Measurements from ENCODE around the gene XPO4. TPM values are rescaled to one million over a fixed set of nuclear protein-coding genes. Genes with fewer than 3 reads are reported as not detected.

Gene XPO4
- total RNA-seq, 1 experiment from 2014 or later, result 16.2 TPM

- Histone ChIP-seq H3K9me3 (ENCODE audit: control insufficient read depth, insufficient read depth, low read depth, low read length) (no peaks in the 10 kb centered on the region), H3K36me3 (ENCODE audit: control insufficient read depth, insufficient read depth, low read length) (peaks cover 10% of the 10 kb centered on the region)
- intact Hi-C loops (cut with micrococcal nuclease; ENCODE audit: unreplicated experiment), result no loop called here
These were observed 104.5 kb downstream of the XPO4 start for GRCh38 chr13:20798027-20798426.

GRCh38 chr13:20796791-20797508 is 105.6 kb downstream of the XPO4 start:
- no peak for DNase-seq (ENCODE audit: low read depth, low spot score)
- Histone ChIP-seq H3K4me3 (ENCODE audit: low read depth in 2 of 2, low read length in 2 of 2) (no peak overlapping the region), H3K27ac (ENCODE audit: low read length) (no peak overlapping the region), H3K4me1 (ENCODE audit: control insufficient read depth, insufficient read depth, low read length) (no peaks in the 10 kb centered on the region), H3K36me3 (ENCODE audit: control insufficient read depth, insufficient read depth, low read length) (peaks cover 10% of the 10 kb centered on the region), H3K27me3 (ENCODE audit: control insufficient read depth, insufficient read depth, low read length) (no peaks in the 10 kb centered on the region), H3K9me3 (ENCODE audit: control insufficient read depth, insufficient read depth, low read depth, low read length) (no peaks in the 10 kb centered on the region)
- TF ChIP-seq TCF7L2 (IDR thresholded peaks at IDR 0.05; ENCODE audit: low read depth, low read length) (no peak), POLR2AphosphoS5 (IDR thresholded peaks at IDR 0.05; ENCODE audit: low read depth, low read length) (no peak), SIN3A (IDR thresholded peaks at IDR 0.05; ENCODE audit: borderline replicate concordance, insufficient read depth, low read depth, low read length) (no peak), REST (IDR thresholded peaks at IDR 0.05; ENCODE audit: insufficient read depth in 1 of 2, low read depth in 2 of 2, low read length in 1 of 2) (no peak), CTCF (IDR thresholded peaks at IDR 0.05) (no peak)
- no TSS peak for BruUV-seq (replicated peaks)
- ChIA-PET CTCF (no interaction called here), POLR2A (no interaction called here)
- ATAC-seq, result no peak
- in situ Hi-C loops (cut with HindIII; ENCODE audit: low pct_unique_long_range_greater_than_20kb, low sequenced_read_pairs), result no loop called here
- intact Hi-C loops (cut with micrococcal nuclease; ENCODE audit: unreplicated experiment), result no loop called here

More at GRCh38 chr13:20798027-20798426, 104.5 kb downstream of the XPO4 start:
- Histone ChIP-seq H3K27ac (ENCODE audit: low read length) (no peak overlapping the region), H3K4me1 (ENCODE audit: control insufficient read depth, insufficient read depth, low read length) (no peaks in the 10 kb centered on the region), H3K27me3 (ENCODE audit: control insufficient read depth, insufficient read depth, low read length) (no peaks in the 10 kb centered on the region), H3K4me3 (ENCODE audit: low read depth in 2 of 2, low read length in 2 of 2) (no peak overlapping the region)
- DNase-seq (ENCODE audit: low read depth, low spot score), result no peak
- ATAC-seq, result no peak
- POLR2A ChIA-PET, result no interaction called here
- no TSS peak for BruUV-seq (replicated peaks)
- CTCF ChIA-PET, result no interaction called here
- TF ChIP-seq POLR2AphosphoS5 (IDR thresholded peaks at IDR 0.05; ENCODE audit: low read depth, low read length), result no peak
- TF ChIP-seq TCF7L2 (IDR thresholded peaks at IDR 0.05; ENCODE audit: low read depth, low read length), result no peak
- TF ChIP-seq REST (IDR thresholded peaks at IDR 0.05; ENCODE audit: insufficient read depth in 1 of 2, low read depth in 2 of 2, low read length in 1 of 2), result no peak
- TF ChIP-seq SIN3A (IDR thresholded peaks at IDR 0.05; ENCODE audit: borderline replicate concordance, insufficient read depth, low read depth, low read length), result no peak
- no peak for TF ChIP-seq CTCF (IDR thresholded peaks at IDR 0.05)
- in situ Hi-C loops (cut with HindIII; ENCODE audit: low pct_unique_long_range_greater_than_20kb, low sequenced_read_pairs), result no loop called here

Data from Panc1 (cell line).